HCT116 (cell line): ENCODE measurements around the gene P2RY13. TPM values are rescaled to one million over a fixed set of nuclear protein-coding genes. Genes with fewer than 3 reads are reported as not detected.
A peak's percentile ranks its signal among the peaks of the same experiment; 100 is the strongest.

Experiments used
- ATAC-seq: fragments of 200-7000 bp; cut with Tn5 transposase; 2 replicates; pipeline ENCODE4 v1.9.1; 2020; ENCODE audit warnings: mild to moderate bottlenecking, moderate library complexity
- BruUV-seq: library from RNA; stranded (reverse); fragments of 400-500 nt; replicated peaks from 2 replicates; lab custom pipeline; 2021; lab: Mats Ljungman, UMichigan
- CTCF ChIA-PET: fragments of 300-600 bp; sonication (Branson Sonifier 250); formaldehyde crosslinking; loops from one replicate; lab custom pipeline; 2021; ENCODE audit warnings: antibody characterized with exemption; lab: Charles Lee
- POLR2A ChIA-PET: fragments of 300-600, 350-600 bp; sonication (Branson Sonifier 250); formaldehyde crosslinking; loops from one replicate; lab custom pipeline; 2021; ENCODE audit warnings: antibody characterized with exemption; lab: Charles Lee
- RAD21 ChIA-PET, 2 experiments: fragments of 300-600 bp; sonication (Branson Sonifier 250); formaldehyde crosslinking; loops; one replicate each; lab custom pipeline; 2023; ENCODE audit warnings: low total read pairs in 2 of 2; ENCODE audit not compliant: uncharacterized antibody in 2 of 2, unreplicated experiment in 2 of 2, low non-redundant PET in 1 of 2; lab: Charles Lee
- DNase-seq: peaks from one replicate; pipeline ENCODE4 v3.0.0-alpha.2; 2010; ENCODE audit warnings: low read depth, low spot score
- H2AFZ ChIP-seq: fragments of 200-600 bp; shearing (Covaris generic), sonication (generic); 2 replicates; pipeline ENCODE4 v1.6.1; 2017; ENCODE audit warnings: low read depth, mixed run types, mixed read lengths, antibody characterized with exemption, low read length; ENCODE audit not compliant: poor library complexity, severe bottlenecking
- H3K27ac ChIP-seq: 2 replicates; pipeline ENCODE4 v1.5.1; 2012; ENCODE audit warnings: low read depth, low read length
- H3K27me3 ChIP-seq: fragments of 200-600 bp; sonication (generic); 2 replicates; pipeline ENCODE4 v1.6.1; 2016; ENCODE audit warnings: mixed run types, low read length, mixed read lengths; ENCODE audit not compliant: insufficient read depth
- H3K36me3 ChIP-seq, 2 experiments: fragments of 200-500 bp in 1 of 2; fragments of 200-600 bp in 1 of 2; sonication (Bioruptor generic) in 1 of 2; sonication (generic) in 1 of 2; 2 replicates each; pipeline versions ENCODE4 v1.5.1 to v1.6.1; 2014 to 2016; ENCODE audit warnings: low read length in 2 of 2, inconsistent platforms in 1 of 2, mixed read lengths in 1 of 2, mixed run types in 1 of 2; ENCODE audit not compliant: insufficient read depth in 2 of 2, control insufficient read depth in 1 of 2
- H3K4me1 ChIP-seq, 2 experiments: fragments of 200-600 bp in 1 of 2; sonication (generic) in 1 of 2; 2 replicates each; pipeline versions ENCODE4 v1.5.1 to v1.6.1; 2012 to 2017; ENCODE audit warnings: low read length in 2 of 2, inconsistent platforms in 1 of 2, mild to moderate bottlenecking in 1 of 2, mixed read lengths in 1 of 2, mixed run types in 1 of 2, moderate library complexity in 1 of 2; ENCODE audit not compliant: insufficient read depth in 2 of 2, control insufficient read depth in 1 of 2
- H3K4me2 ChIP-seq: fragments of 200-600 bp; sonication (generic); 2 replicates; pipeline ENCODE4 v1.6.1; 2017; ENCODE audit warnings: mixed run types, low read length, mixed read lengths
- H3K4me3 ChIP-seq, 2 experiments: fragments of 200-600 bp in 1 of 2; sonication (generic) in 1 of 2; replicated peaks in 1 of 2; 2 replicates each; pipeline ENCODE4 v1.5.1; 2011 to 2016; ENCODE audit warnings: low read length in 2 of 2, control low read depth in 1 of 2, low read depth in 1 of 2, mild to moderate bottlenecking in 1 of 2, mixed read lengths in 1 of 2, mixed run types in 1 of 2
- H3K79me2 ChIP-seq: fragments of 200-600 bp; sonication (generic); 2 replicates; pipeline ENCODE4 v1.6.1; 2017; ENCODE audit warnings: mild to moderate bottlenecking, mixed run types, low read length, moderate library complexity, mixed read lengths; ENCODE audit not compliant: insufficient read depth
- H3K9ac ChIP-seq: fragments of 200-600 bp; sonication (generic); 2 replicates; pipeline ENCODE4 v1.6.1; 2016; ENCODE audit warnings: low read length, mixed read lengths
- H3K9me2 ChIP-seq: fragments of 200-600 bp; sonication (generic), shearing (Covaris generic); 2 replicates; pipeline ENCODE4 v1.6.1; 2017; ENCODE audit warnings: mixed run types, mild to moderate bottlenecking, moderate library complexity; ENCODE audit not compliant: insufficient read depth
- H3K9me3 ChIP-seq, 2 experiments: fragments of 200-500 bp in 1 of 2; fragments of 200-600 bp in 1 of 2; sonication (Bioruptor generic) in 1 of 2; sonication (generic) in 1 of 2; 2 replicates each; pipeline ENCODE4 v1.6.1; 2014 to 2017; ENCODE audit warnings: low read length in 2 of 2, mixed read lengths in 2 of 2, inconsistent platforms in 1 of 2, low read depth in 1 of 2, mild to moderate bottlenecking in 1 of 2, mixed run types in 1 of 2, moderate library complexity in 1 of 2; ENCODE audit not compliant: control insufficient read depth in 1 of 2, insufficient read depth in 1 of 2
- H4K20me1 ChIP-seq: fragments of 200-600 bp; sonication (generic), shearing (Covaris generic); 2 replicates; pipeline ENCODE4 v1.6.1; 2017; ENCODE audit warnings: mixed run types, mild to moderate bottlenecking, moderate library complexity; ENCODE audit not compliant: insufficient read depth
- CTCF ChIP-seq, 3 experiments: fragments of 200-600 bp in 1 of 3; sonication (generic) in 1 of 3; IDR thresholded peaks in 2 of 3; conservative IDR thresholded peaks in 1 of 3; 2 replicates each; pipeline ENCODE4 v1.5.1; 2012 to 2017; ENCODE audit warnings: low read depth in 2 of 3, low read length in 2 of 3, antibody characterized with exemption in 1 of 3, borderline replicate concordance in 1 of 3, control low read depth in 1 of 3, mild to moderate bottlenecking in 1 of 3, mixed read lengths in 1 of 3, mixed run types in 1 of 3, moderate library complexity in 1 of 3; ENCODE audit not compliant: insufficient read depth in 1 of 3
- EZH2 ChIP-seq: fragments of 200-600 bp; sonication (generic); IDR thresholded peaks from 2 replicates; pipeline ENCODE4 v1.6.1; 2017; ENCODE audit warnings: antibody characterized with exemption, mixed run types
- EZH2phosphoT487 ChIP-seq: fragments of 200-600 bp; IDR thresholded peaks from 2 replicates; pipeline ENCODE4 v1.6.1; 2018; ENCODE audit warnings: antibody characterized with exemption, borderline replicate concordance
- FOSL1 ChIP-seq: IDR thresholded peaks from 2 replicates; pipeline ENCODE4 v1.6.1; 2012; ENCODE audit warnings: low read depth
- POLR2AphosphoS5 ChIP-seq: IDR thresholded peaks from 2 replicates; pipeline ENCODE4 v1.6.1; 2011; ENCODE audit warnings: mild to moderate bottlenecking, low read depth, low read length, moderate library complexity
- RAD21 ChIP-seq: IDR thresholded peaks from 2 replicates; pipeline ENCODE4 v1.6.1; 2012; ENCODE audit warnings: low read depth, mild to moderate bottlenecking
- TCF7L2 ChIP-seq: IDR thresholded peaks from 2 replicates; pipeline ENCODE4 v1.7.0; 2011; ENCODE audit warnings: borderline replicate concordance, inconsistent platforms; ENCODE audit not compliant: insufficient read depth, insufficient read length; ENCODE audit errors: extremely low read depth
- ZFX ChIP-seq: fragments of 450-650 bp; IDR thresholded peaks from 2 replicates; pipeline ENCODE4 v1.6.1; 2017
- intact Hi-C: fragments of 100-400 bp; cut with micrococcal nuclease; formaldehyde crosslinking; loops from 2 replicates; pipeline ENCODE4 v1.10.0; 2022
- total RNA-seq: library from RNA; stranded (reverse); gene quantifications from one replicate; pipeline ENCODE4 v1.2.1, GENCODE V29; 2021; ENCODE audit not compliant: unreplicated experiment
- TF ChIP-seq, protein P1 (sequence below): IDR thresholded peaks from 2 replicates; pipeline ENCODE4 v1.6.1; 2012

The P2RY13 gene
- total RNA-seq, 1 experiment from 2014 or later = not detected

GRCh38 chr3:151282921-151283320 is 46.4 kb downstream of the P2RY13 start:
- Histone ChIP-seq H3K79me2 (no peaks in the 10 kb centered on the region), H3K4me1 (no peaks in the 10 kb centered on the region), H3K9me3 (no peaks in the 10 kb centered on the region), H3K9me2 (no peaks in the 10 kb centered on the region), H4K20me1 (no peaks in the 10 kb centered on the region), H3K27me3 (no peaks in the 10 kb centered on the region), H3K36me3 (no peaks in the 10 kb centered on the region), H3K4me2 (no peak overlapping the region), H3K9ac (no peak overlapping the region), H3K4me3 (no peak overlapping the region), H3K27ac (no peak overlapping the region), H2AFZ (no peak overlapping the region)
- ATAC-seq = peak; percentile 80
- intact Hi-C loops = loop anchor here (1.0 to 10.0 kb wide), 5 partner anchors 55 to 496 kb away; no protein-coding TSS in a partner anchor
- peak; percentile 51 for DNase-seq
- ChIA-PET POLR2A (no interaction called here), RAD21 (no interaction called here), CTCF (interaction anchor here (0.7 to 1.6 kb wide), 4 partner anchors 8 to 127 kb away, joined by 3 to 8 read pairs (median 4); no protein-coding TSS in a partner anchor)
- TF ChIP-seq CTCF (IDR thresholded peaks at IDR 0.05 in 2 of 3, conservative IDR thresholded peaks at IDR 0.05 in 1 of 3; ENCODE audit: borderline replicate concordance in 1 of 3, insufficient read depth in 1 of 3, low read depth in 2 of 3, low read length in 2 of 3) (peak; percentile 49 to 85 (median 72)), FOSL1 (no peak), RAD21 (peak; percentile 91)
- TF ChIP-seq, protein P1, sequence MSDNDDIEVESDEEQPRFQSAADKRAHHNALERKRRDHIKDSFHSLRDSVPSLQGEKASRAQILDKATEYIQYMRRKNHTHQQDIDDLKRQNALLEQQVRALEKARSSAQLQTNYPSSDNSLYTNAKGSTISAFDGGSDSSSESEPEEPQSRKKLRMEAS = no peak
- no TSS peak for BruUV-seq

GRCh38 chr3:151281671-151282324 is 47.6 kb downstream of the P2RY13 start:
- H3K9ac ChIP-seq = no peak overlapping the region
- no peak overlapping the region for H3K4me3 ChIP-seq
- ChIA-PET CTCF (interaction anchor here (0.7 to 1.6 kb wide), 3 partner anchors 9 to 125 kb away, joined by 3 to 8 read pairs (median 4); no protein-coding TSS in a partner anchor), POLR2A (no interaction called here), RAD21 (no interaction called here)
- no peak overlapping the region for H3K27ac ChIP-seq
- H4K20me1 ChIP-seq = no peaks in the 10 kb centered on the region
- no peaks in the 10 kb centered on the region for H3K79me2 ChIP-seq
- H3K9me3 ChIP-seq = no peaks in the 10 kb centered on the region
- no peaks in the 10 kb centered on the region for H3K36me3 ChIP-seq
- H3K27me3 ChIP-seq = no peaks in the 10 kb centered on the region
- intact Hi-C loops = loop anchor here (5.0 to 10.0 kb wide), 2 partner anchors 357 to 494 kb away; no protein-coding TSS in a partner anchor
- H2AFZ ChIP-seq = no peak overlapping the region
- ATAC-seq (no peak), DNase-seq (no peak)
- no peak overlapping the region for H3K4me2 ChIP-seq
- no TSS peak for BruUV-seq
- H3K4me1 ChIP-seq = no peaks in the 10 kb centered on the region
- no peaks in the 10 kb centered on the region for H3K9me2 ChIP-seq
- TF ChIP-seq ZFX (no peak), TCF7L2 (no peak), FOSL1 (no peak), EZH2 (no peak), EZH2phosphoT487 (no peak), POLR2AphosphoS5 (no peak), RAD21 (no peak), CTCF (IDR thresholded peaks at IDR 0.05 in 2 of 3, conservative IDR thresholded peaks at IDR 0.05 in 1 of 3; ENCODE audit: borderline replicate concordance in 1 of 3, insufficient read depth in 1 of 3, low read depth in 2 of 3, low read length in 2 of 3) (no peak)
- TF ChIP-seq, protein P1 = no peak
